Activated T-helper 17 cell treated with anti-CD3 and anti-CD28 coated beads, Interleukin-2, amount 50 U/mL, for 72 hours (primary cell): Measurements from ENCODE around the gene PLCH2. TPM values are rescaled to one million over a fixed set of nuclear protein-coding genes. Genes with fewer than 3 reads are reported as not detected.

Experiments used
- ATAC-seq: fragments of 150-1000 bp; cut with Tn5 transposase; replicated peaks from 2 replicates; pipeline ENCODE4 v1.10.0; 2021; ENCODE audit warnings: mild to moderate bottlenecking, moderate library complexity
- H3K27ac Mint-ChIP-seq: one replicate; pipeline ENCODE4 v1.8.0; 2022; ENCODE audit warnings: mixed read lengths
- H3K27me3 Mint-ChIP-seq: one replicate; pipeline ENCODE4 v1.8.0; 2022; ENCODE audit warnings: mixed read lengths
- H3K36me3 Mint-ChIP-seq: one replicate; pipeline ENCODE4 v1.8.0; 2022; ENCODE audit warnings: low read depth, mild to moderate bottlenecking, mixed read lengths
- H3K4me1 Mint-ChIP-seq: one replicate; pipeline ENCODE4 v1.8.0; 2022; ENCODE audit warnings: mixed read lengths
- H3K4me3 Mint-ChIP-seq: one replicate; pipeline ENCODE4 v1.8.0; 2022; ENCODE audit warnings: mild to moderate bottlenecking, mixed read lengths
- H3K9me3 Mint-ChIP-seq: one replicate; pipeline ENCODE4 v1.8.0; 2022; ENCODE audit warnings: mixed read lengths
- total RNA-seq, 2 donors: library from RNA; stranded (reverse); gene quantifications; one replicate each; pipeline ENCODE4 v1.2.3, GENCODE V29; 2022

Gene PLCH2
- total RNA-seq, 2 donors from 2014 or later: 3.4 to 28.1 TPM

GRCh38 chr1:2510366-2511155 lies 34.5 kb downstream of the PLCH2 start:
- no peak for ATAC-seq
- Mint-ChIP-seq H3K27me3 (no peaks in the 10 kb centered on the region), H3K4me1 (no peaks in the 10 kb centered on the region), H3K4me3 (no peak overlapping the region), H3K36me3 (peaks cover 46% of the 10 kb centered on the region), H3K27ac (no peak overlapping the region), H3K9me3 (no peaks in the 10 kb centered on the region)

- Mint-ChIP-seq H3K9me3 (no peaks in the 10 kb centered on the region), H3K4me1 (no peaks in the 10 kb centered on the region), H3K27me3 (no peaks in the 10 kb centered on the region), H3K36me3 (peaks cover 68% of the 10 kb centered on the region), H3K27ac (no peak overlapping the region), H3K4me3 (no peak overlapping the region)
- no peak for ATAC-seq
Measured at GRCh38 chr1:2512862-2513421, 36.9 kb downstream of the PLCH2 start.

GRCh38 chr1:2513939-2514652 lies 38.0 kb downstream of the PLCH2 start:
- Mint-ChIP-seq H3K4me3 (no peak overlapping the region), H3K36me3 (peaks cover 71% of the 10 kb centered on the region), H3K9me3 (no peaks in the 10 kb centered on the region), H3K27me3 (no peaks in the 10 kb centered on the region), H3K4me1 (no peaks in the 10 kb centered on the region), H3K27ac (no peak overlapping the region)
- no peak for ATAC-seq

- no peaks in the 10 kb centered on the region for H3K4me1 Mint-ChIP-seq
- H3K36me3 Mint-ChIP-seq: peaks cover 67% of the 10 kb centered on the region
- no peaks in the 10 kb centered on the region for H3K27me3 Mint-ChIP-seq
- no peak for ATAC-seq
- H3K4me3 Mint-ChIP-seq: no peak overlapping the region
- H3K9me3 Mint-ChIP-seq: no peaks in the 10 kb centered on the region
- no peak overlapping the region for H3K27ac Mint-ChIP-seq
Measured at GRCh38 chr1:2514863-2515762, 39.0 kb downstream of the PLCH2 start.

GRCh38 chr1:2515763-2516080 lies 39.6 kb downstream of the PLCH2 start:
- Mint-ChIP-seq H3K4me1 (no peaks in the 10 kb centered on the region), H3K27me3 (no peaks in the 10 kb centered on the region), H3K27ac (no peak overlapping the region), H3K36me3 (peaks cover 64% of the 10 kb centered on the region), H3K9me3 (no peaks in the 10 kb centered on the region), H3K4me3 (no peak overlapping the region)
- no peak for ATAC-seq

- no peaks in the 10 kb centered on the region for H3K4me1 Mint-ChIP-seq
- H3K27ac Mint-ChIP-seq: no peak overlapping the region
- peaks cover 68% of the 10 kb centered on the region for H3K36me3 Mint-ChIP-seq
- no peak for ATAC-seq
- H3K4me3 Mint-ChIP-seq: no peak overlapping the region
- H3K27me3 Mint-ChIP-seq: no peaks in the 10 kb centered on the region
- H3K9me3 Mint-ChIP-seq: no peaks in the 10 kb centered on the region
Measured at GRCh38 chr1:2516124-2516523, 40.0 kb downstream of the PLCH2 start.

- Mint-ChIP-seq H3K9me3 (no peaks in the 10 kb centered on the region), H3K27me3 (no peaks in the 10 kb centered on the region), H3K36me3 (peaks cover 65% of the 10 kb centered on the region), H3K4me1 (no peaks in the 10 kb centered on the region), H3K27ac (no peak overlapping the region), H3K4me3 (no peak overlapping the region)
- ATAC-seq: no peak
Measured at GRCh38 chr1:2516946-2517345, 40.9 kb downstream of the PLCH2 start.

GRCh38 chr1:2517966-2518365 lies 41.9 kb downstream of the PLCH2 start:
- Mint-ChIP-seq H3K27ac (no peak overlapping the region), H3K4me1 (peaks cover 6% of the 10 kb centered on the region), H3K9me3 (no peaks in the 10 kb centered on the region), H3K36me3 (peaks cover 67% of the 10 kb centered on the region), H3K4me3 (no peak overlapping the region), H3K27me3 (no peaks in the 10 kb centered on the region)
- no peak for ATAC-seq

- no peak overlapping the region for H3K4me3 Mint-ChIP-seq
- peaks cover 64% of the 10 kb centered on the region for H3K36me3 Mint-ChIP-seq
- H3K27ac Mint-ChIP-seq: no peak overlapping the region
- no peaks in the 10 kb centered on the region for H3K27me3 Mint-ChIP-seq
- H3K9me3 Mint-ChIP-seq: no peaks in the 10 kb centered on the region
- no peak for ATAC-seq
- peaks cover 10% of the 10 kb centered on the region for H3K4me1 Mint-ChIP-seq
Measured at GRCh38 chr1:2518528-2518927, 42.4 kb downstream of the PLCH2 start.

GRCh38 chr1:2519029-2519685 lies 43.1 kb downstream of the PLCH2 start:
- no peaks in the 10 kb centered on the region for H3K27me3 Mint-ChIP-seq
- no peak for ATAC-seq
- peaks cover 66% of the 10 kb centered on the region for H3K36me3 Mint-ChIP-seq
- no peak overlapping the region for H3K27ac Mint-ChIP-seq
- H3K4me1 Mint-ChIP-seq: peaks cover 15% of the 10 kb centered on the region
- no peak overlapping the region for H3K4me3 Mint-ChIP-seq
- no peaks in the 10 kb centered on the region for H3K9me3 Mint-ChIP-seq

GRCh38 chr1:2519729-2520128 lies 43.6 kb downstream of the PLCH2 start:
- no peak for ATAC-seq
- Mint-ChIP-seq H3K9me3 (no peaks in the 10 kb centered on the region), H3K27me3 (no peaks in the 10 kb centered on the region), H3K4me1 (peaks cover 20% of the 10 kb centered on the region), H3K4me3 (no peak overlapping the region), H3K27ac (no peak overlapping the region), H3K36me3 (peaks cover 71% of the 10 kb centered on the region)

- no peak overlapping the region for H3K4me3 Mint-ChIP-seq
- ATAC-seq: no peak
- H3K27me3 Mint-ChIP-seq: no peaks in the 10 kb centered on the region
- no peaks in the 10 kb centered on the region for H3K9me3 Mint-ChIP-seq
- peaks cover 74% of the 10 kb centered on the region for H3K36me3 Mint-ChIP-seq
- no peak overlapping the region for H3K27ac Mint-ChIP-seq
- peaks cover 25% of the 10 kb centered on the region for H3K4me1 Mint-ChIP-seq
Measured at GRCh38 chr1:2520206-2520605, 44.1 kb downstream of the PLCH2 start.

- H3K36me3 Mint-ChIP-seq: peaks cover 70% of the 10 kb centered on the region
- ATAC-seq: no peak
- H3K4me1 Mint-ChIP-seq: peaks cover 26% of the 10 kb centered on the region
- H3K4me3 Mint-ChIP-seq: no peak overlapping the region
- no peak overlapping the region for H3K27ac Mint-ChIP-seq
- no peaks in the 10 kb centered on the region for H3K27me3 Mint-ChIP-seq
- no peaks in the 10 kb centered on the region for H3K9me3 Mint-ChIP-seq
Measured at GRCh38 chr1:2520806-2521205, 44.7 kb downstream of the PLCH2 start.

- no peak for ATAC-seq
- Mint-ChIP-seq H3K36me3 (peaks cover 57% of the 10 kb centered on the region), H3K4me3 (peak overlapping the region; percentile 93), H3K9me3 (no peaks in the 10 kb centered on the region), H3K4me1 (peaks cover 31% of the 10 kb centered on the region), H3K27ac (peak overlapping the region; percentile 94), H3K27me3 (no peaks in the 10 kb centered on the region)
Measured at GRCh38 chr1:2522230-2522629, 46.1 kb downstream of the PLCH2 start.
